Activated T-helper 1 cell treated with anti-CD3 and anti-CD28 coated beads, Interleukin-2, amount 50 U/mL, for 16 hours (primary cell): ENCODE measurements around the gene RTRAF.

Experiments
- DNase-seq, 2 donors: peaks; one replicate each; pipeline ENCODE4 v3.0.0-alpha.2; 2020; ENCODE audit warnings: low read depth in 1 of 2, low spot score in 1 of 2

RTRAF gene

DNA sequence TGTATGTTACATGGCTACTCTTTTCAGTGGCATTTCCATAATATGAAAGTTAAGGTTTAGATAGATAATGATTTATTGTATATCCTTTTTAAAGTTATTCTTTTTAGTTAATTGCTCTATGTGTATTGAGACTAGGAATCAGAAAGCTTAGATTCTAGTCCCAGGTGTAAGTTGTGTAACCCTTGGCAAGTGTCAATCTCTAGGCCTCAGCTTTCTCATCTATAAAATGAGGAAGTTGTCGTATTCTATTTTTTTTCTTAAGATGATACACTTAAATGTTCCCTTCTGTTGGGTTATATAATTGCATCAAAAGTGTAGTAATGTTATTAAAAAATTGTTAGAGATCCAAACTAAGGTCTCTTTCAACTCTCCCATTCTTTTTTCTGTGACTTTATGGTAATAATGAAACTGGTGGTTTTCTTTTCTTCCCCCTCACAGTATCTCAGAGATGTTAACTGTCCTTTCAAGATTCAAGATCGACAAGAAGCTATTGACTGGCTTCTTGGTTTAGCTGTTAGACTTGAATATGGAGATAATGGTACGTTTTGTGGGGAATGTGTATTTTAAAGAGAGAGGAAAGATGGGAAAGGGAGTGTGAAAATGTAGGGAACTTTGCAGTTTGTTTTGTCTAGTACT is 4.1 kb downstream of the RTRAF start:
- no peak for DNase-seq

GRCh38 chr14:51996148-51996746 is 6.9 kb downstream of the RTRAF start:
- DNase-seq, result no peak

DNA sequence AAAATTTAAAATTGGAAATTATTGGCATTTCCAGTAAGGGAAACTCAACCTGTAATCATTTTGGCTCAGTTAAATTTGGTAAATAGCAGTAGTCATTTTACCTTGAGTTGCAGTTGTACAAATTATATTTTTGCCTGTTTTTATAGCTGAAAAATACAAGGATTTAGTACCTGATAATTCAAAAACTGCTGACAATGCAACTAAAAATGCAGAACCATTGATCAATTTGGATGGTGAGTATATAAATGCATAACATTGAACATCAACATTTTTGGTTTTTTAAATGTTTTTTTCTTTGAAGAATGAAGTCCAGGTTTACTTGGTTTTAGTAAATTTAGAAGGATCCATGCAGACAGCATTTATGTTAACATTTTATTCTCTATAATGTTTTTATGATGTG is 9.0 kb downstream of the RTRAF start:
- no peak for DNase-seq

- DNase-seq, result no peak
Observed at GRCh38 chr14:51999084-51999483, 9.7 kb downstream of the RTRAF start.

GRCh38 chr14:52000019-52000582 is 10.8 kb downstream of the RTRAF start:
- DNase-seq, result no peak

- DNase-seq, result no peak
Observed at GRCh38 chr14:52000696-52001095, 11.3 kb downstream of the RTRAF start.

DNA sequence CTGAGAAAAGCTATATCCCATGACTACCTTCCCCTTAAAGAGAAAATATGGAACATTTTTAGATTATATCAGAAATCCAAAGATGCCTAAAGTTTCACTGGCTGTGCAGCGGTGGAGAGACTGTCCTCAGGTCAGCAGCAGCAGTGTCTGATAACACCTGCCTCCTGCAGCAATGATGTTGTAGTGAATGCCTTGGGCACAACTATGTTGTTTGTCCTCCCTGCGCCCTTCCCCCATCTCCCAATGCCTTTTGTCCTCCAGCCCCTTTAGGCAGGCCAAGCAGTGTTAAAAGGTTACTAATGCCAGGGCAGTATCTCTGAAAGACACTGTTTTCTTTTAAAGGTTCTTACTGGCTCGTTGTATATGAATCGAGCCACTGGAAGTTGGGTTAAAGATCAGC is 13.2 kb downstream of the RTRAF start:
- no peak for DNase-seq

DNA sequence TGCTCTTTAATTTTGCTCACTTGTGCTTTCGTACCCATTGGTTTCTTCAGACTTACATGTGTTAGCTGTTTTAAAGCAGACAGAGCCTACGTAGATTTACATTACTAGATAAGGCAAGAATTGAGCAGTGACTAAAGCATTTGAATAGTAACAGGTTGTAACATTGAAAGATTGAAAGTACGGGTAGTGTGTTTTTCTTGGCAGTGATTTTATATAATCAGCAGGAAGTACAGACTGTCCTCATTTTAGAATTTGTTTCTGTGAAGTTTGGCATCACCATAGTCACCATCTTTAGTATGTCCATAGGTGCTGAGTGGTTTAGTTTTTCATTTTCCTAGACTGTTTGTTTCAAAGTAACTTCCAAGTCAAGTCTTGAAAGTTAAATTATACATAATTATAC is 14.0 kb downstream of the RTRAF start:
- DNase-seq, result no peak

DNA sequence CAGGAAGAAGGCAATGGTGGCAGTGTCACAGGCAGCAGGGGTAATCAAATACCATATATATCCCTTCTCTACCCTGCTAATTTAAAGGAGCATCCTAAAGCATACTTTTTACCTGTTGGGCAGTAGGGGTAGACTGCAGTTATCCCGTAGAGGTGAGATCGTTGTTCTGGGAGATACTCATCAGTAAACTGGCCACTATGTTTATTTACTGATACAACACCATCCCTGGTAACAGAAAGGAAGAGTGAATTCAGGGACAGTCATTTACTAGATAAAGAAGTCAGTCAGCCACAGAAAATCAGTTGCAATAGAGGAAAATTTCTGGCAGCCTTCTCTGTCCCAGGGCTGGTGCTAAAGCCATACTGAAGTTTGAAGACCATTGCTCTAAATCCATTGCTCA is 16.3 kb downstream of the RTRAF start:
- DNase-seq, result no peak

- DNase-seq, result no peak
Observed at GRCh38 chr14:52006361-52006760, 17.0 kb downstream of the RTRAF start.

DNA sequence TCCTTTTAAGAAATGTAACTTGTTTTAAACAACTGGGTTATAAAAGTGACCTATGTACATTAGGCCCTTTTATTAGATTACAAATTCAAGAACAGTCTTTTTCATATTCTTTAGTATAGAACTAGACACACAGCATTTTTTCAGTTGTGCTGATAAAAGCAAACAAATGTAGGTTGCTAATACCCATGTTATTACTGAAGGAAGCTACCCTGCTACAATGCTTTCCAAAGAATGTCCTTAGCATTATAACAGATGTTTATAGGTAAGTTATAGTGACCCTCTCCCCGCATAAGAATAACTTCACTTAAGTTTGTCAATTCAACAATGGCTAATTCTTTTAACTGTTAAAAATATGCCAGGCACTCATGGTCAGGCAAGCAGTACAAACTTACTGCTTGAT is 17.9 kb downstream of the RTRAF start:
- no peak for DNase-seq

DNA sequence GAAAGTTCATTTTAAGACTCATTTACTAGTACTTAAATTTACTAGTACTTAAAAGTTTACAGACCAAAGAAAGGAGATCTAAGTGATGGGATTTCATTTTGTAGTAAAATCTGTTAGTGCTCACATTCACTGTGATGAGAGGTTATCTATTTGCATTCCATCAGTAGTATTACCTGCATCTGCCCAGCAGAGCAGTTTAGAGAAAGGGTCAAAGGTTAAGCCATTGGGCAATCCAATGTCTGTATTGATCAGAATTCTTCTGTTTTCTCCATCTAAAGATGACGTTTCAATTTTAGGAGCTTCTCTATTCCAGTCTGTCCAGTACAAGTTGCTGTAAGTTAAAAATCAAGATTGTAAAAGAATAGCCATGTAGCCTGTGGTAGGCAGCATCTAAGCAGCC is 18.3 kb downstream of the RTRAF start:
- no peak for DNase-seq

GRCh38 chr14:52008136-52008535 is 18.8 kb downstream of the RTRAF start:
- DNase-seq, result no peak

DNA sequence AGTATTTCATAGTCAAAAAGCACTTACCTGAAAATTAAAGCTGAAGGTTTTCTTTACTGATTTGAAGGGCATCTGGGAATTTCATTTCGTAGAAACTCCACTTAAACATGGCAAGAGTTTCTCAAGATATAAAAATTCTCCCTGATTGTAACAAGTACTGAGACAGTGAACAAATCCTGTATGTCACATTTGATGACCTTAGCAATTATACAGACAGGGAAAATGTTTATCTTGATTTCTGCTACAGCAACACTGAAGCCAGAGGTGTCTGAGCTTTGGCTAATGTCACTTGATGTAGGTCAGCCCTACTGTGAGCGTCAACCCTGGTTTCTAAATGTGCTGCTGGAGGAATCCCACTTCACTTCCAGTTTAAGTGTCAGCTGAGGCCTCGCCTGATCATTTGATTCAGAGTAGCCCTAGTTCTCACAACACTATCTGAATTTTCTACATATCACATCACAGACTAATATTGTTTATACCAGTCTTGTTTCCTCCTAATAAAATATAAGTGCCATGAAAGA is 20.9 kb downstream of the RTRAF start:
- no peak for DNase-seq

DNA sequence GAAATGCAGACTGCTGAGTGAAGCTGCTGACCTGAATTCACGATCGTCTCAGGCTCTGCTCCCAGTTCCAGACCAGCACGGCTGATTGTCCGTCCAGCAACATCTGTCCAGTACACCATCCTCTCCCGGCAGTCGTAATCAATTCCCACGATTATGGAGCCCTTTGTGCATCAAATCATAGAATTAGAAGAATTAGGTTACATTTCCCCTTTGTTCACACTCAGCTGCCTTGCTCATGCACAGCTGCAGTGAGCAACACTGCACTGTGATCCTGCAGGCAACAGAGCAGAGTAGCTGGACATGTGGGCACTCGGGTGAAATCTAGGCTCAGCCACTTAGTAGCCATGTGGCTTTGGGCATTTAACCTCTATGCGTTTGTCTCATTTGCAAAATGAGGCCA is 22.2 kb downstream of the RTRAF start:
- no peak for DNase-seq

DNA sequence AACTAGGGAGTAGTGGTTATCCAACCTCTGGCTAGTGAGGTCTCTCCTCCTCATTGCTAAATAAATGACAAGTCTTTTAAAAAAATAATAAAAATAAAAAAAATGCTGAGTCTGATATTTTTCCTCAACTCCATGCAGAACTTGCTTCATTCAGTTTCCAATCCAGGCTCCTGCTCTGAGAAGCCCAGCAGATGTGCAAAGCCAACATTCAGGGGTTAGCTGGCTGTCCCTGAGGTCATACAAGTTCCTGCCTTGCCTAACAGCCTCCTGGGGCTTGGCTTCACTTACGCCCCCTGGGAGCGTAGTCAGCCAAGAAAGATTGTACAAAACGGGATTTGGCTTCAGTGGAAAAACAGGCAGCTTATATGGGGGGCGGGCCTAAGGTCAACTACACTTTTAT is 23.3 kb downstream of the RTRAF start:
- DNase-seq, result no peak

- no peak for DNase-seq
Observed at GRCh38 chr14:52013984-52014600, 24.7 kb downstream of the RTRAF start.

- no peak for DNase-seq
Observed at GRCh38 chr14:52014601-52015267, 25.4 kb downstream of the RTRAF start.

DNA sequence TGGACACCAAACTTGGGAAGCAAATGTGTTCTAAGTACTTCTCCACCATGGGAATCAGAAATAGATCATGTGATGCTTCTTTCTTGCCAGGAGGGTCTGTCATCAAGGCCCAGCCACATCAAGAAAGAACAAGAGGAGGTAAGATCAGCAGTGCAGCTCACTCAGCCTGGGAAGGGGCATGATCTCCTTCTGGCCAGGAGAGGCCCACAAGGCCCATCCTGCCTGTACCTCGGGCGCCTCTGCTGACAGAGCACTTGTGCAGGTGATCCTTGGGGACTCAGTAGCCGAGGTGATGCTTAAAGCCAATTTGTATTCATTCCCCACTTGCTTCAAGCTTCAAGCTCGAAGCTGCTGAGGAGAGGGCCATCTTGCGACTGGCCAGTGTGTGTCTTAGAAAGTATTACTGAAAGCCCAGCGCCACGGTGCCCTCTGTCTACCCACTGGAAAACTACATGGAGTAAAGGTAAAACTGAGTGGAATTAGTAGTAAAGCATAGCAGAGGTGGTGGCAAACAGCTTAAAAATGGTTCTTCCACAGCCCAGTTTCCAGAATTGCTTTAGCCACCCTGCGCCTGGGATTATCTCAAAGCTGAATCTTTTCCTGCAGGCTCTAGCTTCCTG is 26.2 kb downstream of the RTRAF start:
- DNase-seq, result no peak

DNA sequence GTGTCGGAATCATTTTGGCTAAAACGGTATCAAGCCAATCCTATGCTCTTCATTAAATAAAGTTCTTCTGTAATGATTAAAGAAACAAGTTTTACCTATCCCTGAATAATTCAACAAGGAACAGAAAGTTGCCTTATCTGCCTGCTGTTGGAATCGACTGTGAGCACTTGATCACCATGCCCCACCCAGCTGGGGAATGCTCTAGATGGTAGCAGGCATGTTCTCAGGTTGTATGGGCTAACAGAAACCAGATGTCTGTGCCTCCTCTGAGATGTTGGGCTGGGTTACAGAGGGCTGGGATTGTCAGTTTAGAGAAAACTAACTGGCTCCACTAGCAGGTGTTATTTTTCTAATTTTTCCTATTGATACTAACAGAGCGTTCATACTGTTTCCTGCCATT is 28.9 kb downstream of the RTRAF start:
- DNase-seq, result no peak

GRCh38 chr14:52018970-52019369 is 29.6 kb downstream of the RTRAF start:
- no peak for DNase-seq
